Measurements from ENCODE around the gene ZNF274. TPM values are rescaled to one million over a fixed set of nuclear protein-coding genes. Genes with fewer than 3 reads are reported as not detected.

The ZNF274 gene
- total and polyA plus RNA-seq, 9 of the 15 experiments (the other 6 are each of a cell fraction or from before 2014, with no cell fraction given), result 5.2 to 37.0 (median 28.1) TPM

GRCh38 chr19:58182989-58183816 is at the start of gene ZNF274 (continued):
- peak in 1 of 2 experiments; percentile 49; a peak in 1 of 4 replicates for TF ChIP-seq RCOR1 (IDR thresholded peaks at IDR 0.05; ENCODE audit: borderline replicate concordance in 1 of 2, low read depth in 2 of 2, low read length in 2 of 2)
- peak; percentile 78; the same call in 1 of the 2 replicates for TF ChIP-seq ZNF76 (CRISPR knock-in tag; IDR thresholded peaks at IDR 0.05; ENCODE audit: borderline replicate concordance)
- TF ChIP-seq ZFP1 (CRISPR knock-in tag; IDR thresholded peaks at IDR 0.05), result no peak
- TF ChIP-seq, protein P1, sequence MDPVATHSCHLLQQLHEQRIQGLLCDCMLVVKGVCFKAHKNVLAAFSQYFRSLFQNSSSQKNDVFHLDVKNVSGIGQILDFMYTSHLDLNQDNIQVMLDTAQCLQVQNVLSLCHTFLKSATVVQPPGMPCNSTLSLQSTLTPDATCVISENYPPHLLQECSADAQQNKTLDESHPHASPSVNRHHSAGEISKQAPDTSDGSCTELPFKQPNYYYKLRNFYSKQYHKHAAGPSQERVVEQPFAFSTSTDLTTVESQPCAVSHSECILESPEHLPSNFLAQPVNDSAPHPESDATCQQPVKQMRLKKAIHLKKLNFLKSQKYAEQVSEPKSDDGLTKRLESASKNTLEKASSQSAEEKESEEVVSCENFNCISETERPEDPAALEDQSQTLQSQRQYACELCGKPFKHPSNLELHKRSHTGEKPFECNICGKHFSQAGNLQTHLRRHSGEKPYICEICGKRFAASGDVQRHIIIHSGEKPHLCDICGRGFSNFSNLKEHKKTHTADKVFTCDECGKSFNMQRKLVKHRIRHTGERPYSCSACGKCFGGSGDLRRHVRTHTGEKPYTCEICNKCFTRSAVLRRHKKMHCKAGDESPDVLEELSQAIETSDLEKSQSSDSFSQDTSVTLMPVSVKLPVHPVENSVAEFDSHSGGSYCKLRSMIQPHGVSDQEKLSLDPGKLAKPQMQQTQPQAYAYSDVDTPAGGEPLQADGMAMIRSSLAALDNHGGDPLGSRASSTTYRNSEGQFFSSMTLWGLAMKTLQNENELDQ (CRISPR knock-in tag; IDR thresholded peaks at IDR 0.05; ENCODE audit: borderline replicate concordance), result no peak
- TF ChIP-seq, protein P2, sequence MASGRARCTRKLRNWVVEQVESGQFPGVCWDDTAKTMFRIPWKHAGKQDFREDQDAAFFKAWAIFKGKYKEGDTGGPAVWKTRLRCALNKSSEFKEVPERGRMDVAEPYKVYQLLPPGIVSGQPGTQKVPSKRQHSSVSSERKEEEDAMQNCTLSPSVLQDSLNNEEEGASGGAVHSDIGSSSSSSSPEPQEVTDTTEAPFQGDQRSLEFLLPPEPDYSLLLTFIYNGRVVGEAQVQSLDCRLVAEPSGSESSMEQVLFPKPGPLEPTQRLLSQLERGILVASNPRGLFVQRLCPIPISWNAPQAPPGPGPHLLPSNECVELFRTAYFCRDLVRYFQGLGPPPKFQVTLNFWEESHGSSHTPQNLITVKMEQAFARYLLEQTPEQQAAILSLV (tag; IDR thresholded peaks at IDR 0.05), result no peak; the same call in 1 of the 2 replicates
- TF ChIP-seq ELF4 (CRISPR knock-in tag; IDR thresholded peaks at IDR 0.05), result peak; percentile 79
- TF ChIP-seq KLF6 (CRISPR knock-in tag; IDR thresholded peaks at IDR 0.05; ENCODE audit: borderline replicate concordance), result peak; percentile 64; the same call in 1 of the 2 replicates
- peak; percentile 67 for TF ChIP-seq TAF9B (IDR thresholded peaks at IDR 0.05; ENCODE audit: partially characterized antibody)
- TF ChIP-seq NCOA1 (IDR thresholded peaks at IDR 0.05; ENCODE audit: low read depth), result 0 out of 2 replicates have a peak, but pooled peaks have one; percentile 16
- TF ChIP-seq, protein P3, sequence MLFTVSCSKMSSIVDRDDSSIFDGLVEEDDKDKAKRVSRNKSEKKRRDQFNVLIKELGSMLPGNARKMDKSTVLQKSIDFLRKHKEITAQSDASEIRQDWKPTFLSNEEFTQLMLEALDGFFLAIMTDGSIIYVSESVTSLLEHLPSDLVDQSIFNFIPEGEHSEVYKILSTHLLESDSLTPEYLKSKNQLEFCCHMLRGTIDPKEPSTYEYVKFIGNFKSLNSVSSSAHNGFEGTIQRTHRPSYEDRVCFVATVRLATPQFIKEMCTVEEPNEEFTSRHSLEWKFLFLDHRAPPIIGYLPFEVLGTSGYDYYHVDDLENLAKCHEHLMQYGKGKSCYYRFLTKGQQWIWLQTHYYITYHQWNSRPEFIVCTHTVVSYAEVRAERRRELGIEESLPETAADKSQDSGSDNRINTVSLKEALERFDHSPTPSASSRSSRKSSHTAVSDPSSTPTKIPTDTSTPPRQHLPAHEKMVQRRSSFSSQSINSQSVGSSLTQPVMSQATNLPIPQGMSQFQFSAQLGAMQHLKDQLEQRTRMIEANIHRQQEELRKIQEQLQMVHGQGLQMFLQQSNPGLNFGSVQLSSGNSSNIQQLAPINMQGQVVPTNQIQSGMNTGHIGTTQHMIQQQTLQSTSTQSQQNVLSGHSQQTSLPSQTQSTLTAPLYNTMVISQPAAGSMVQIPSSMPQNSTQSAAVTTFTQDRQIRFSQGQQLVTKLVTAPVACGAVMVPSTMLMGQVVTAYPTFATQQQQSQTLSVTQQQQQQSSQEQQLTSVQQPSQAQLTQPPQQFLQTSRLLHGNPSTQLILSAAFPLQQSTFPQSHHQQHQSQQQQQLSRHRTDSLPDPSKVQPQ (CRISPR knock-in tag; IDR thresholded peaks at IDR 0.05; ENCODE audit: borderline replicate concordance), result no peak
- TF ChIP-seq ID3 (CRISPR knock-in tag; IDR thresholded peaks at IDR 0.05), result no peak
- peak; percentile 82 for TF ChIP-seq ID3 (tag; IDR thresholded peaks at IDR 0.05)
- TF ChIP-seq ZNF561 (CRISPR knock-in tag; conservative IDR thresholded peaks at IDR 0.05), result no peak
- peak; percentile 47 for TF ChIP-seq PHB (CRISPR knock-in tag; IDR thresholded peaks at IDR 0.05)
- TF ChIP-seq, protein P4, sequence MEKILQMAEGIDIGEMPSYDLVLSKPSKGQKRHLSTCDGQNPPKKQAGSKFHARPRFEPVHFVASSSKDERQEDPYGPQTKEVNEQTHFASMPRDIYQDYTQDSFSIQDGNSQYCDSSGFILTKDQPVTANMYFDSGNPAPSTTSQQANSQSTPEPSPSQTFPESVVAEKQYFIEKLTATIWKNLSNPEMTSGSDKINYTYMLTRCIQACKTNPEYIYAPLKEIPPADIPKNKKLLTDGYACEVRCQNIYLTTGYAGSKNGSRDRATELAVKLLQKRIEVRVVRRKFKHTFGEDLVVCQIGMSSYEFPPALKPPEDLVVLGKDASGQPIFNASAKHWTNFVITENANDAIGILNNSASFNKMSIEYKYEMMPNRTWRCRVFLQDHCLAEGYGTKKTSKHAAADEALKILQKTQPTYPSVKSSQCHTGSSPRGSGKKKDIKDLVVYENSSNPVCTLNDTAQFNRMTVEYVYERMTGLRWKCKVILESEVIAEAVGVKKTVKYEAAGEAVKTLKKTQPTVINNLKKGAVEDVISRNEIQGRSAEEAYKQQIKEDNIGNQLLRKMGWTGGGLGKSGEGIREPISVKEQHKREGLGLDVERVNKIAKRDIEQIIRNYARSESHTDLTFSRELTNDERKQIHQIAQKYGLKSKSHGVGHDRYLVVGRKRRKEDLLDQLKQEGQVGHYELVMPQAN (IDR thresholded peaks at IDR 0.05; ENCODE audit: borderline replicate concordance), result peak; percentile 68; the same call in 1 of the 2 replicates
- TF ChIP-seq DMBX1 (CRISPR knock-in tag; IDR thresholded peaks at IDR 0.05; ENCODE audit: borderline replicate concordance), result no peak
- TF ChIP-seq FOXJ2 (tag; IDR thresholded peaks at IDR 0.05), result no peak
- TF ChIP-seq YBX1 (IDR thresholded peaks at IDR 0.05), result no peak
